Esophagus squamous epithelium (tissue), 4 donors: ENCODE results near the gene NAP1L4.

Source experiments
- CTCF ChIP-seq, 6 experiments: fragments of 450-650 bp in 4 of 6; fragments of 200-600 bp in 2 of 6; sonication (generic) in 2 of 6; IDR thresholded peaks; one replicate each; pipeline ENCODE4 v1.5.1; 2016 to 2019; ENCODE audit warnings: antibody characterized with exemption in 6 of 6, mild to moderate bottlenecking in 4 of 6, moderate library complexity in 4 of 6
- POLR2A ChIP-seq, 4 donors: fragments of 450-650 bp; IDR thresholded peaks; one replicate each; pipeline ENCODE4 v1.6.1; 2017; ENCODE audit warnings: antibody characterized with exemption in 4 of 4, mild to moderate bottlenecking in 4 of 4, moderate library complexity in 3 of 4

DNA sequence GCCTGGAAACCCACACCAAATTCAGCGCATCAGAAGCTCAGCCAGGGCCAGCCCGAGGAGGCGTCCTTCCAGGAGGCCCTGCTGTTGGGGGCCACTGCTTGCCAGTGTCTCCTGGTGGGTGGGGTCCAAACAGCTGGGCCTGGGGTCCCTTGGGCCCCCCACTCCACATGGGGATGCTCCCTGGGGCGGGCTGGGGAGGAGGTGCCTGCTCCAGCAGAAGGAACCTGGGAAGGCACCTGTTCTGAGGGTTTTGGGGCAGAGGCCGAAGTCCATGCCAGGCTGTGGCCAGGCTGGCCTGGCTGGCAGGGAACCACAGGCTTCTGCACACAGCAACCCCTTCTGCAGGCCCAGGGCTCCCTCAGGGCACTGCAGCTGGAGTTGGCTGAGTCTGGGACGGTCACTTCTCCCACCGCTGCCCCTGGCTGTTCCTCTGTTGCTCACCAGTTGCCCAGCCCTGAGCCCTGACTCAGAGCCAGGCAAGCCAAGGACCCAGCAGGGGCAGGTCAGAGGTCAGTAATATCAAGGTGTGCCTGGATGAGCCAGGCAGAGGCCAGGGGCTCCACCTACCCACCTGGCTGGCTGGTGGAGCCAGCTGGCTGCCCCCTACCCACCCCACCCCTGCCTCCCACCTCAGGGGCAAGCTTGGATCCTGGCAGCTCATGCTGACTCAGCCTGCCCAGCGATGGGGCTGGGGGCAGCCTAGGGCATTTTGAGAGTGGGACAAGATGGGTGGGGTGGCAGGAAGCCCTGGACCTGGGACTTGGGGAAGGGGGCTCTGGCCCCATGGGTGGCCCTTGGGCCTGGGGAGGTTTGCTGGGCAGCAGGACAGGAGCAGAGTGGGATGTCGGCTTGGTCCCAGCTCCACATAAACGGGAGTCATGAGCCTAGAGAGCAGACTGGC is 51.0 kb downstream of the NAP1L4 start:
- TF ChIP-seq CTCF (IDR thresholded peaks at IDR 0.05) = no peak
- no peak for TF ChIP-seq POLR2A (IDR thresholded peaks at IDR 0.05)
